Limb (tissue), 2 donors: ENCODE results near the gene FNTB.
A peak's percentile ranks its signal among the peaks of the same experiment; 100 is the strongest.

Experiments
- DNase-seq, 2 donors: peaks; one replicate each; pipeline ENCODE4 v3.0.0-alpha.2; 2016; ENCODE audit errors: extremely low spot score in 2 of 2

Gene FNTB

GRCh38 chr14:64953310-64953654 is 33.4 kb upstream of the FNTB start:
- DNase-seq: no peak

GRCh38 chr14:64953661-64954060 is 33.0 kb upstream of the FNTB start:
- DNase-seq: no peak

GRCh38 chr14:64954491-64955240 is 32.0 kb upstream of the FNTB start:
- no peak for DNase-seq

GRCh38 chr14:64955297-64955696 is 31.4 kb upstream of the FNTB start:
- DNase-seq: no peak

GRCh38 chr14:64956697-64957406 is 29.8 kb upstream of the FNTB start:
- DNase-seq: no peak

GRCh38 chr14:64958201-64958600 is 28.5 kb upstream of the FNTB start:
- DNase-seq: no peak

GRCh38 chr14:64958743-64959142 is 28.0 kb upstream of the FNTB start:
- DNase-seq: no peak

GRCh38 chr14:64960762-64961276 is 25.9 kb upstream of the FNTB start:
- no peak for DNase-seq

- DNase-seq: no peak
These were observed 23.1 kb upstream of the FNTB start for GRCh38 chr14:64963611-64964010.

- no peak for DNase-seq
These were observed 21.2 kb upstream of the FNTB start for GRCh38 chr14:64965356-64966000.

- DNase-seq: no peak
These were observed 19.7 kb upstream of the FNTB start for GRCh38 chr14:64966976-64967375.

GRCh38 chr14:64968167-64968566 is 18.5 kb upstream of the FNTB start:
- no peak for DNase-seq

GRCh38 chr14:64968651-64969050 is 18.0 kb upstream of the FNTB start:
- DNase-seq: no peak

- no peak for DNase-seq
These were observed 16.7 kb upstream of the FNTB start for GRCh38 chr14:64970041-64970440.

GRCh38 chr14:64970776-64971477 is 15.8 kb upstream of the FNTB start:
- no peak for DNase-seq

GRCh38 chr14:64971491-64971942 is 15.2 kb upstream of the FNTB start:
- DNase-seq: peak in 1 of 2 donors; percentile 74

- peak; percentile 40 to 76 for DNase-seq
These were observed 14.5 kb upstream of the FNTB start, which contains the start of gene RAB15 for GRCh38 chr14:64971943-64972791. RAB15 (minus strand) TSS chr14:64972336; CDS start chr14:64972076, 260 bp downstream.

GRCh38 chr14:64973026-64973442 is 13.7 kb upstream of the FNTB start:
- no peak for DNase-seq

- DNase-seq: no peak
These were observed 12.9 kb upstream of the FNTB start for GRCh38 chr14:64973826-64974225.

- no peak for DNase-seq
These were observed 12.1 kb upstream of the FNTB start for GRCh38 chr14:64974563-64974962.
